OCI-LY1 (cell line): ENCODE measurements around the gene RAB3IL1.

Experiments
- H2AFZ ChIP-seq: fragments of 200-600 bp; sonication (generic), shearing (Covaris generic); 2 replicates; pipeline ENCODE4 v1.6.0; 2014; ENCODE audit warnings: antibody characterized with exemption, mild to moderate bottlenecking, low read length
- H3F3A ChIP-seq: fragments of 200-600 bp; sonication (generic), shearing (Covaris generic); 2 replicates; pipeline ENCODE4 v1.6.0; 2014; ENCODE audit warnings: mild to moderate bottlenecking, antibody characterized with exemption, low read length, moderate library complexity; ENCODE audit not compliant: insufficient read depth
- H3K27ac ChIP-seq: fragments of 200-600 bp; sonication (generic); 2 replicates; pipeline ENCODE4 v1.5.1; 2014; ENCODE audit warnings: low read length, mixed run types, mild to moderate bottlenecking, low read depth; ENCODE audit not compliant: poor library complexity, severe bottlenecking
- H3K27me3 ChIP-seq: fragments of 200-600 bp; sonication (generic); 2 replicates; pipeline ENCODE4 v1.6.0; 2014; ENCODE audit warnings: antibody characterized with exemption, mild to moderate bottlenecking, low read length, moderate library complexity; ENCODE audit not compliant: insufficient read depth
- H3K36me3 ChIP-seq: fragments of 200-600 bp; sonication (generic); 2 replicates; pipeline ENCODE4 v1.6.1; 2014; ENCODE audit warnings: mild to moderate bottlenecking, antibody characterized with exemption, low read length, moderate library complexity, mixed read lengths; ENCODE audit not compliant: insufficient read depth
- H3K4me1 ChIP-seq: fragments of 200-600 bp; sonication (generic); 2 replicates; pipeline ENCODE4 v1.5.1; 2014; ENCODE audit warnings: mild to moderate bottlenecking, low read length, moderate library complexity; ENCODE audit not compliant: insufficient read depth, severe bottlenecking
- H3K4me2 ChIP-seq: fragments of 200-600 bp; sonication (generic), shearing (Covaris generic); 2 replicates; pipeline ENCODE4 v1.6.1; 2014; ENCODE audit warnings: low read length
- H3K4me3 ChIP-seq: fragments of 200-600 bp; sonication (generic); 2 replicates; pipeline ENCODE4 v1.5.1; 2014; ENCODE audit warnings: low read length, low read depth, mild to moderate bottlenecking, mixed read lengths; ENCODE audit not compliant: poor library complexity, severe bottlenecking
- H3K79me2 ChIP-seq: fragments of 200-600 bp; shearing (Covaris generic); 2 replicates; pipeline ENCODE4 v1.6.1; 2016; ENCODE audit warnings: mixed run types, low read length, mixed read lengths; ENCODE audit not compliant: insufficient read depth
- H3K9ac ChIP-seq: fragments of 200-600 bp; sonication (generic), shearing (Covaris generic); 2 replicates; pipeline ENCODE4 v1.6.1; 2014; ENCODE audit warnings: mild to moderate bottlenecking, low read length, mixed read lengths
- H3K9me2 ChIP-seq: fragments of 200-600 bp; sonication (generic), shearing (Covaris generic); 2 replicates; pipeline ENCODE4 v1.6.1; 2014; ENCODE audit warnings: low read depth, mild to moderate bottlenecking, low read length, mixed read lengths
- H3K9me3 ChIP-seq: fragments of 200-600 bp; shearing (Covaris generic); 2 replicates; pipeline ENCODE4 v1.6.1; 2014; ENCODE audit warnings: low read length, mixed read lengths
- H4K20me1 ChIP-seq: fragments of 200-600 bp; sonication (generic), shearing (Covaris generic); 2 replicates; pipeline ENCODE4 v1.6.0; 2016; ENCODE audit warnings: mild to moderate bottlenecking, low read length; ENCODE audit not compliant: insufficient read depth
- EZH2 ChIP-seq: fragments of 200-600 bp; sonication (generic), shearing (Covaris generic); IDR thresholded peaks from 2 replicates; pipeline ENCODE4 v1.8.0; 2017; ENCODE audit warnings: borderline replicate concordance, mixed run types, mild to moderate bottlenecking, antibody characterized with exemption, low read length, moderate library complexity, mixed read lengths
- TF ChIP-seq, protein P1 (sequence below): fragments of 200-600 bp; sonication (generic), shearing (Covaris generic); IDR thresholded peaks from 2 replicates; pipeline ENCODE4 v1.5.1; 2017; ENCODE audit warnings: mild to moderate bottlenecking, antibody characterized with exemption, low read length, moderate library complexity, mixed read lengths

The RAB3IL1 gene

DNA sequence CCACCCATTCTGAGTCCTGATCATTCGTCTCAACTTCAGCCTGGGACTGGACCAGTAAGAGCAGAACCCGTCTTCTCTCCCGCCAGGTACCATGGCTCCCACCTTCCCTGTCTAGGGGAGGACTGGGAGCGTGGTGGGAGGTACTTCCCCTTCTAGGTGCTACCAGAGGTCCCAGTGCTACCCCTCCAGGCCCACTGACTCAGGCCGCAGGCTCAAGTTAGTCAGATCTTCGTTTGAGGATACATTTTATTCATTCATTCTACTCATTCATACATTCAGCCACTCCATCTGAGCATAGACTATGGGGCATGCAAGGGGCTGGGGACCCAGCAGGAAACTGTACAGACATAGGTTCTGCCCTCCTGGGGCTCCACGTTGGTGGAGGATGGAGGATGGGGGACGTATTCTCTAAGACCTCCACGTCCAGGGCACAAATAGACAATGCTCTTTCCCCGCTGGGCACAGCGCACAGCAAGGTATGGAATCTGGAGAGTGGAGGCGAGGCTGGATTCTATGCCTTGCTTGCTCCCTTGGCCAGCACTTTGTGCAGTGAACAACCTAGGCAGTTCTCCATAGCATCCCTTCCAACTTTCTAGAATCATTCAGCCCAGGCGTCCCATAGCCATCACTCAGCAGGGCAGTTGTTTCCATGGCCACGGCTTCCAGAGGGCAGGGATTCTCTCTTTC is 1.0 kb upstream of the RAB3IL1 start:
- Histone ChIP-seq H3K27ac (no peak overlapping the region), H4K20me1 (no peaks in the 10 kb centered on the region), H3K9me2 (no peaks in the 10 kb centered on the region), H2AFZ (no peak overlapping the region), H3K79me2 (no peaks in the 10 kb centered on the region), H3K4me1 (no peaks in the 10 kb centered on the region), H3F3A (no peaks in the 10 kb centered on the region), H3K4me3 (no peak overlapping the region), H3K27me3 (peaks cover 10% of the 10 kb centered on the region; the same call in 1 of the 2 replicates), H3K9ac (no peak overlapping the region), H3K9me3 (no peaks in the 10 kb centered on the region), H3K36me3 (no peaks in the 10 kb centered on the region), H3K4me2 (no peak overlapping the region)
- TF ChIP-seq, protein P1, sequence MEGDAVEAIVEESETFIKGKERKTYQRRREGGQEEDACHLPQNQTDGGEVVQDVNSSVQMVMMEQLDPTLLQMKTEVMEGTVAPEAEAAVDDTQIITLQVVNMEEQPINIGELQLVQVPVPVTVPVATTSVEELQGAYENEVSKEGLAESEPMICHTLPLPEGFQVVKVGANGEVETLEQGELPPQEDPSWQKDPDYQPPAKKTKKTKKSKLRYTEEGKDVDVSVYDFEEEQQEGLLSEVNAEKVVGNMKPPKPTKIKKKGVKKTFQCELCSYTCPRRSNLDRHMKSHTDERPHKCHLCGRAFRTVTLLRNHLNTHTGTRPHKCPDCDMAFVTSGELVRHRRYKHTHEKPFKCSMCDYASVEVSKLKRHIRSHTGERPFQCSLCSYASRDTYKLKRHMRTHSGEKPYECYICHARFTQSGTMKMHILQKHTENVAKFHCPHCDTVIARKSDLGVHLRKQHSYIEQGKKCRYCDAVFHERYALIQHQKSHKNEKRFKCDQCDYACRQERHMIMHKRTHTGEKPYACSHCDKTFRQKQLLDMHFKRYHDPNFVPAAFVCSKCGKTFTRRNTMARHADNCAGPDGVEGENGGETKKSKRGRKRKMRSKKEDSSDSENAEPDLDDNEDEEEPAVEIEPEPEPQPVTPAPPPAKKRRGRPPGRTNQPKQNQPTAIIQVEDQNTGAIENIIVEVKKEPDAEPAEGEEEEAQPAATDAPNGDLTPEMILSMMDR: no peak
- TF ChIP-seq EZH2: no peak

- Histone ChIP-seq H2AFZ (no peak overlapping the region), H3K4me1 (no peaks in the 10 kb centered on the region), H3K79me2 (no peaks in the 10 kb centered on the region)
These were observed 531 bp downstream of the RAB3IL1 start for GRCh38 chr11:61916737-61917333.

DNA sequence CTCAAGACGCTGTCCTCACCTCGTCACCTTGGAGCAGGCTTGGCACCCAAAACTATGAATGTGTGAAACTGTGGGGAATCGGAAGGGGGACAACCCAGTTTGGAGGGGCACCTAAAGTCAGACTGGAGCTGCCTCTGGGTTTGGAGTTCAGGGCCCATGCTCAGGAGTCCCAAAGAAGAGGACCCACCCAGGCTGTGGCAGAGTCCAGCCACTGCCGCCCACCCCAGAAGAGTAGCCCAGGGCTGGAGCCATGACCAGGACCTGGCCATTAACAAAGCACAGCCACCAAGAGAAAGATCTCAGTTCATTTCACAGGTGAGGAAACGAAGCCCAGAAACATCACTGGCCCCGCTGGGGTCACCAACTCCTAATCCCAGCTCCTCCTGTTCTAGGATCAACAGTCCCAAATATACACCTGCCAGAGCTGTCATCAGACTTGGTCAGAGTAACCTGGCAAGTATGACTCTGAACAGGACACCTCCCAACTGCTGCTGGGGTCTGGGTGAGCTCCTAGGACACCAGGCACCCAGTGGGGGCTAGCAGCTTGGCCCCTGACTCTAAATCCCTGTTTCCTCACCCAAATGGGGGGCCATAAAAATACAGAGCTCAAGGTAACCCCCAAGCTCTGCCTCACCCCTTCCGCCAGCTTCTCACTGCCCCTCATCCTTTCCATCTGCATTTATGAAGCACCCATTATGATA is 2.7 kb downstream of the RAB3IL1 start:
- H3K4me1 ChIP-seq: no peaks in the 10 kb centered on the region
- H3K27ac ChIP-seq: no peak overlapping the region
- no peak overlapping the region for H3K4me2 ChIP-seq
- no peaks in the 10 kb centered on the region for H3K79me2 ChIP-seq
- no peak overlapping the region for H2AFZ ChIP-seq
- TF ChIP-seq, protein P1: no peak
- TF ChIP-seq EZH2: no peak
- H3K9ac ChIP-seq: no peak overlapping the region
- no peaks in the 10 kb centered on the region for H4K20me1 ChIP-seq
- no peaks in the 10 kb centered on the region for H3K9me2 ChIP-seq
- H3K27me3 ChIP-seq: peaks cover 10% of the 10 kb centered on the region; the same call in 1 of the 2 replicates
- H3K36me3 ChIP-seq: no peaks in the 10 kb centered on the region
- no peaks in the 10 kb centered on the region for H3F3A ChIP-seq
- no peak overlapping the region for H3K4me3 ChIP-seq
- H3K9me3 ChIP-seq: no peaks in the 10 kb centered on the region

More at GRCh38 chr11:61916737-61917333, 531 bp downstream of the RAB3IL1 start:
- no peak for TF ChIP-seq EZH2
- TF ChIP-seq, protein P1: no peak
- no peak overlapping the region for H3K4me2 ChIP-seq
- H3K27me3 ChIP-seq: peaks cover 10% of the 10 kb centered on the region; the same call in 1 of the 2 replicates
- no peaks in the 10 kb centered on the region for H4K20me1 ChIP-seq
- H3K4me3 ChIP-seq: no peak overlapping the region
- H3K9me3 ChIP-seq: no peaks in the 10 kb centered on the region
- H3F3A ChIP-seq: no peaks in the 10 kb centered on the region
- no peaks in the 10 kb centered on the region for H3K9me2 ChIP-seq
- no peak overlapping the region for H3K27ac ChIP-seq
- no peaks in the 10 kb centered on the region for H3K36me3 ChIP-seq
- H3K9ac ChIP-seq: no peak overlapping the region
